ENCODE data around the gene TCERG1L.

The TCERG1L gene

DNA sequence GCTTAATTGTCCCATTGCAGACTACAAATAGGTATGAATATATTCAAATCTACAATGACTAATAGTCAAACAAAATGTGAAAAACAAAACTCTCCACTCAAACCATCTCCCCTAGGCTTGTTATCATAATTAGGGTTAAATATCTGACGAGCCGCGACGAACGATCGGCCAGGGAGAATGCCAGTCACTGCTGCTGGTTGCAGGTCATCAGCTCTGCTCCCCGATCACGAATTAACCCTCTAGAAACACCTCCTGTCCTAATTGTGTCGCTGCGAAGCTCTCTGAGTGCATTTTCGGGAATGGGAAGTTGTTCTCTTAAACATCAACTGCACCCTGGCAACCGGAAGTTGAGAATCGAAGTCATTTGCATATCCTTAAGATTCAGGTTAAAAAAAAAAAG lies 167.3 kb downstream of the TCERG1L start:
- no peaks in the 10 kb centered on the region for H3K4me1 ChIP-seq (ENCODE audit: low read depth, poor library complexity, severe bottlenecking)
- no peaks in the 10 kb centered on the region for H3K36me3 ChIP-seq (ENCODE audit: insufficient read depth)
- H3K9ac ChIP-seq: no peak overlapping the region
- no peak overlapping the region for H3K4me3 ChIP-seq (IDR thresholded peaks at IDR 0.05; ENCODE audit: insufficient read depth, low read depth, low read length)
- H3K27me3 ChIP-seq (ENCODE audit: insufficient read depth, low read depth): no peaks in the 10 kb centered on the region
- H3K79me2 ChIP-seq (ENCODE audit: insufficient read depth, low read depth): no peaks in the 10 kb centered on the region
- TF ChIP-seq, protein P1, sequence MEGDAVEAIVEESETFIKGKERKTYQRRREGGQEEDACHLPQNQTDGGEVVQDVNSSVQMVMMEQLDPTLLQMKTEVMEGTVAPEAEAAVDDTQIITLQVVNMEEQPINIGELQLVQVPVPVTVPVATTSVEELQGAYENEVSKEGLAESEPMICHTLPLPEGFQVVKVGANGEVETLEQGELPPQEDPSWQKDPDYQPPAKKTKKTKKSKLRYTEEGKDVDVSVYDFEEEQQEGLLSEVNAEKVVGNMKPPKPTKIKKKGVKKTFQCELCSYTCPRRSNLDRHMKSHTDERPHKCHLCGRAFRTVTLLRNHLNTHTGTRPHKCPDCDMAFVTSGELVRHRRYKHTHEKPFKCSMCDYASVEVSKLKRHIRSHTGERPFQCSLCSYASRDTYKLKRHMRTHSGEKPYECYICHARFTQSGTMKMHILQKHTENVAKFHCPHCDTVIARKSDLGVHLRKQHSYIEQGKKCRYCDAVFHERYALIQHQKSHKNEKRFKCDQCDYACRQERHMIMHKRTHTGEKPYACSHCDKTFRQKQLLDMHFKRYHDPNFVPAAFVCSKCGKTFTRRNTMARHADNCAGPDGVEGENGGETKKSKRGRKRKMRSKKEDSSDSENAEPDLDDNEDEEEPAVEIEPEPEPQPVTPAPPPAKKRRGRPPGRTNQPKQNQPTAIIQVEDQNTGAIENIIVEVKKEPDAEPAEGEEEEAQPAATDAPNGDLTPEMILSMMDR (conservative IDR thresholded peaks at IDR 0.05; ENCODE audit: low read depth, low read length): no peak
- H3K27ac ChIP-seq: no peak overlapping the region
- H4K20me1 ChIP-seq (ENCODE audit: insufficient read depth): no peaks in the 10 kb centered on the region
- H3K4me2 ChIP-seq: no peak overlapping the region
- H2AFZ ChIP-seq (ENCODE audit: low read depth): no peak overlapping the region

DNA sequence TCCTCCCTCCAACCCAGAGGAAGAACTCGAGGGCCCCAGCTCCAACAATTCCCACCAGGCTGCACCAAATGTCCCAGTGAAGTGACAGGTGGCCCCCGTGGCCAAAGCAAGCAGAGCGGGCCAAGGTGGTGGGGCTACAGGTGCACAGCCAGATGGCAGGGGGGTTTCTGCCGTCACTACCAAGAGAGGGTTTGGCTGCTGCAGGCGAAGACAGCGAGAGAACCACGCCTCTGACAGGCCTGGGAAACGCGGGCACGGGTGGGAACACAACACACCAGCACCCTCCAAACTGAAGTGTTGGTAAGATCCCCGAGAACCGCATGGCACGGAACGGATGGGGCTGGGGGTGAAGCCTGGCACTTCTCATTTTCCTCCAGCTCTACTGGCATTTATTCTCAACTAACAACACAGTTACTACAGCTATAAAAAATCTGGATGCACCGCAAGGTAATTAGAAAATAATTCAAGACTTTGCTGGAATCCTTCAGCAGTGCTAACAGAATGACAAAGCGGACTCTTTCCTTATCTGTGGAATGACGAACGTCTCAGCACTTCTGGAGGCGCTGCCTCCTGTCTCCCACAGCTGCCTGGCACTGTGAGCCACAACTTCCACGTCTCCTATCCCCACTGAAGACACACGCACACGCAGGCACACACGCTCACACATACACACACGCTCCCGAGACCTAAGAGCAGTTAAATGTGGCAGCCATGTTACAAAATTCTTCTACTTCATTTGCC lies 167.9 kb downstream of the TCERG1L start:
- Histone ChIP-seq H3K27ac (no peak overlapping the region), H3K4me2 (no peak overlapping the region), H4K20me1 (ENCODE audit: insufficient read depth) (no peaks in the 10 kb centered on the region), H3K4me3 (IDR thresholded peaks at IDR 0.05; ENCODE audit: insufficient read depth, low read depth, low read length) (no peak overlapping the region), H3K79me2 (ENCODE audit: insufficient read depth, low read depth) (no peaks in the 10 kb centered on the region), H3K36me3 (ENCODE audit: insufficient read depth) (no peaks in the 10 kb centered on the region), H3K27me3 (ENCODE audit: insufficient read depth, low read depth) (peaks cover 2% of the 10 kb centered on the region; the same call in 1 of the 2 replicates), H2AFZ (ENCODE audit: low read depth) (no peak overlapping the region), H3K9ac (no peak overlapping the region), H3K4me1 (ENCODE audit: low read depth, poor library complexity, severe bottlenecking) (no peaks in the 10 kb centered on the region)
- TF ChIP-seq, protein P1 (conservative IDR thresholded peaks at IDR 0.05; ENCODE audit: low read depth, low read length): no peak

DNA sequence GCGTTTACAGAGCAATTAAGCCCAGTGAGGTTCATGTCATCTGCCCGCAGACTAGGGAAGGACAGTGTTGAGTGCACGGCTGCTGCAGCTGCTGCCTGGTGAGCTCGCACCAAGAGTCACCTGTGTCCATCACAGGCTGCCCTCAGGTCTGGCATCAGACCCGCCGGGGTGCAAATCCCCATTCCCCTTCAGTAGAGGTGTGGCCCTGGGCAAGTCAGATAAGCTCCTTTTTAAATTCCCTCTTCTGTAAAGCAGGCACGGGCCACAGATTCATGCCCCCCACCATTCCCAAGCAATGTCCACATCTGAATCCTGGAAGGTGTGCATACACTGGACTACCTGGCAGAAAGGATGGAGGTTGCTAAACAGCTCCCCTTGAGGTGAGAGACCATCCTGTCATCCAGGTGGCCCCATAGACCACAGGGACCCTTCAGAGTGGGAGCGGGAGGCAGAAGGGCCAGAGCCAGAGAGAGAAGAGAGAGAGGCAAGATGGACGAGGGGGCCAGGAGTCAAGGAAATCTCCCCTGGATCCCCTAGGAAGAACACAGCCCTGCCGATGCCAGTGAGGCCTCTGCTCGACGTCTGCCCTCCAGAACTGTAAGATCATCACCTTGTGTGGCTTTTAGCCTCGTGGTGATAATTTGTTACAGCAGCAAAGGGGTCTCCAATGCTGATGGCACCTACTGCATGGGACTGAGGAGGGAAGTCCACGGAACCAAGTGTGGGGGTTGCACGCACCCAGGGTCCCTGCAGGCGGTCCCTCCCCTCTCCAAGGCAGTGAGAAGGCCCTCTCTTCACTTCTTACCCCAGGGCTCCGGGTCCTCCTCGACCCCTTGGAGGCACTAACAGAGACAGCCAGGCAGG lies 168.8 kb downstream of the TCERG1L start:
- H2AFZ ChIP-seq (ENCODE audit: low read depth): no peak overlapping the region
- H3K9ac ChIP-seq: no peak overlapping the region
- H3K4me1 ChIP-seq (ENCODE audit: low read depth, poor library complexity, severe bottlenecking): no peaks in the 10 kb centered on the region
- peaks cover 6% of the 10 kb centered on the region; the same call in 1 of the 2 replicates for H3K27me3 ChIP-seq (ENCODE audit: insufficient read depth, low read depth)
- no peak overlapping the region for H3K4me3 ChIP-seq (IDR thresholded peaks at IDR 0.05; ENCODE audit: insufficient read depth, low read depth, low read length)
- H3K4me2 ChIP-seq: no peak overlapping the region
- no peaks in the 10 kb centered on the region for H4K20me1 ChIP-seq (ENCODE audit: insufficient read depth)
- no peaks in the 10 kb centered on the region for H3K79me2 ChIP-seq (ENCODE audit: insufficient read depth, low read depth)
- no peak overlapping the region for H3K27ac ChIP-seq
- TF ChIP-seq, protein P1 (conservative IDR thresholded peaks at IDR 0.05; ENCODE audit: low read depth, low read length): no peak
- no peaks in the 10 kb centered on the region for H3K36me3 ChIP-seq (ENCODE audit: insufficient read depth)

DNA sequence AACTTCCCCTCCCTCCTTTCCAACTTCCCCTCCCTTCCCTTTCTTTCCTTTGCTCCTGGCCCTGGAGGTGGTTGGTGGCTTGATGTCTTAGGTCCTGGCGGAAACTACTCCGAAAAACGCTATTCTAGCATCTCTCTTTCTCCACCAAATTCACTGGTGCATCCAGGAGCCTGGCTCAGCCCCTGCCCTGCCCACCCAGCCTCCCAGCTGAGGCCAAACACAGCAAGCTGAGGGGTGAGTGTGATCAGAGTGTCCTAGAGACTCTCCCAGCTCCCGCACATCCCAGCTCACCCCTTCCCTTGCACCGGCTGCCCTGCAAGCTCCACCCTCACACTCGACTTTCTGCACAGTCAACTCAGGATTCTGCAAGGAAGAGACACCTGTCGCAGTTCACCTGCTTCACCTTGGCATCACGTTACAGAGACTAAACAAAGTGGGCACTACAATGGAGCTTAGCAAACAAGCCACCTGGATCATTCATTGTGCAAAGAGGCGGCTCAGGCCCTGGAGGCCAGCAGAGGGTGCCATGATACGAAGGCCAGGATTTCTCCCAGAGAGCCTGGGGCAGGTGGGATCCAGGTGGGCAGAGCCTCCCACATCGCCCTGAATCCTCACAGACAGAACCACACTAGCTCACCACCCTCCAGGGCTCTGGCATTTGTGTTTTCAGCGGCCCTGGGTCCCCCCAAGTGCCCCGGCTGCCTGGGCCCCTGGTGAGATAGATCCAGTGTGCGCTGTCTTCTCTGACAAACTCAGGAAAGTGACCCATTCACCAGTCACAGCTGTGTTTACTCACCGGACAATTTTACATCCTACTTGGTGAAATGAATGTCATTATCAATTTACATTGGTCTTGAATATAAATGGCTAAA lies 169.6 kb downstream of the TCERG1L start:
- Histone ChIP-seq H3K4me1 (ENCODE audit: low read depth, poor library complexity, severe bottlenecking) (no peaks in the 10 kb centered on the region), H3K4me3 (IDR thresholded peaks at IDR 0.05; ENCODE audit: insufficient read depth, low read depth, low read length) (no peak overlapping the region), H3K27me3 (ENCODE audit: insufficient read depth, low read depth) (peaks cover 6% of the 10 kb centered on the region; the same call in 1 of the 2 replicates), H3K27ac (no peak overlapping the region), H3K36me3 (ENCODE audit: insufficient read depth) (no peaks in the 10 kb centered on the region), H3K79me2 (ENCODE audit: insufficient read depth, low read depth) (no peaks in the 10 kb centered on the region), H4K20me1 (ENCODE audit: insufficient read depth) (no peaks in the 10 kb centered on the region), H3K4me2 (no peak overlapping the region), H2AFZ (ENCODE audit: low read depth) (no peak overlapping the region), H3K9ac (no peak overlapping the region)
- TF ChIP-seq, protein P1 (conservative IDR thresholded peaks at IDR 0.05; ENCODE audit: low read depth, low read length): no peak

Measured in KMS-11 (cell line).